Esophagus mucosa (tissue), 1 donor: ENCODE results near the gene LRP11. TPM values are rescaled to one million over a fixed set of nuclear protein-coding genes. Genes with fewer than 3 reads are reported as not detected.
A peak's percentile ranks its signal among the peaks of the same experiment; 100 is the strongest.
"Not testable (repeated sequence)": the region's sequence is repeated elsewhere in the genome, so short reads cannot be mapped to it uniquely, and the experiment has no call there.

Experiments used
- ATAC-seq: fragments of 200-7000 bp; cut with Tn5 transposase; one replicate; pipeline ENCODE4 v1.9.1; 2020
- total RNA-seq: library from RNA; stranded (reverse); gene quantifications from one replicate; pipeline ENCODE4 v1.2.4, GENCODE V29; 2023
- donor health status: DM: yes; HTN: yes; CAD: no.

Gene LRP11
- total RNA-seq, 1 donor from 2014 or later = 41.8 TPM

DNA sequence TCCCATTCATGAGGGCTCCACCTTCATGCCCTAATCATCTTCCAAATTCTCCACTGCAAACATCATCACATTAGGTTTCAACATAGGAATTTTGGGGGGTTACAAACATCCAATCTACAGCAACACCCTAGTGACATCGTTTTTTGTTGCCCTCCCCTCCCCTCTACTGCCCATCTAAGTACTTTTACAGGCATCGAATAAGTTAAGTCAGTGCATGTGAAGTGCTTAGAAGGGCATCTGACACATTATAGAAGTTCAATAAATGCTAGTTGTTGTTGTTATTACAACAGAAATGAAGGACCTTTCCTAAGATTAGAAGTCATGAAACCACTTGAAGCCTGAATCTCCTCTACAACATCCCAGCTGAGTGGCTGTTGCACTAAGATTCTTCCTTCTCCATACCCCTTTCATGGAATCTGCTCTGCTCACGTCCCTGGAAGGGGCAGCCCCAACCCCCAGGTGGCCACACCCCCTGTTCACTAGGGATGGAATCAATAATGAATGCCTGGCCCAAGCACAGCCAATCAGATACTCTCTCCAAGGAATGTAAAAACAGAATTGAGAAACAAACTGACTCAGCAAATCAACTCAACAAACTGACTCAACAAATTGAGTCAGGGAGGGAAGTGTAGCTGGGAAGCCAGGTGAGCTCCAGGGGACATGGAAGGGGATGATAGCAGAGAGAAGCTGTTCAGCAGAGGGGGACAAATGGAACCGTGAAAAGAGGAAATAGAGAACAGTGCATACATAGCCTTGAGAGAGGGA, 3.9 kb upstream of the LRP11 start:
- ATAC-seq = no peak

DNA sequence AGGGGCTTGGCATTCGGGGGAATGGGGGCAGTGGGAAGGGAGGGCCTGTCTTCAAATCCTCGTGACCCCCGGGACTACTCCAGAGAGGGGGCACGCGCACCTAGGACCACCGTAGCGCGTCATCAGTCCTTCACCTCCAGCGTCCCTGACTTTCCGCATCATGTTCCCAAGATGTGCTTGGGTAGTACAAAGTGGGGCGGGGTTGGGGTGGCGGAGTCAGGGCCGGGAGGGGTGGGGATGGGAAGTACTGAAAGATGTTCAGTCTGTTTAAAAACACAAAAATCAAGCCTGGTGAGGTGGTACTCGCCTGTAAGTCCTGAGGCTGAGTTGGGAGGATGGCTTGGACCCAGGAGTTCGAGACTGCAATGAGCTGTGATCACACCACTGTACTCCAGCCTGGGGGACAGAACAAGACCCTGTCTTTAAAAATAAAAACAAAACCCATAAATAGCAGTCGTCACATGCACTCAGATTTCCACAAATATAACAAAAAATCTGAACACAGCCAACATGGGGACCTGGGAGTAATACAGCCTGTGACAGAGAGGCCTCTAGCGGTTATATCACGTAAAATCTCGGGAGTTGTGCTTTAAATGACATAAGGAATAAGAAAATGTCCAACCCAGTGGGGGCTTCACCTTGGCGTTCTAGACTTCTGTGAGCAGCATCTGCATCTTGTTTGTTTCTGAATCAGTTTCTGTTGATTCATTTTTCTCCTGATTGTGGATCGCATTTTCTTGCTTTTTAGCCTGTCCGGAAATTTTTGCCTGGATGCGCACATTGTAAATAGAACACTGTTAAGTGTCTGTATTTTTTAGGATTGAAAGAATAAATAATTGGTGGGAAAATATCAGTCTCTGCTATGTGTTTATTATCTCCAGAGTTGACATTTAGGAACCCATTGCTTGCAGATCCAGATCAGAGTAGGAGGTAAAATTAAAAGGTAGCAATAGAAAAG, 698 bp upstream of the LRP11 start:
- peak; percentile 23 for ATAC-seq

DNA sequence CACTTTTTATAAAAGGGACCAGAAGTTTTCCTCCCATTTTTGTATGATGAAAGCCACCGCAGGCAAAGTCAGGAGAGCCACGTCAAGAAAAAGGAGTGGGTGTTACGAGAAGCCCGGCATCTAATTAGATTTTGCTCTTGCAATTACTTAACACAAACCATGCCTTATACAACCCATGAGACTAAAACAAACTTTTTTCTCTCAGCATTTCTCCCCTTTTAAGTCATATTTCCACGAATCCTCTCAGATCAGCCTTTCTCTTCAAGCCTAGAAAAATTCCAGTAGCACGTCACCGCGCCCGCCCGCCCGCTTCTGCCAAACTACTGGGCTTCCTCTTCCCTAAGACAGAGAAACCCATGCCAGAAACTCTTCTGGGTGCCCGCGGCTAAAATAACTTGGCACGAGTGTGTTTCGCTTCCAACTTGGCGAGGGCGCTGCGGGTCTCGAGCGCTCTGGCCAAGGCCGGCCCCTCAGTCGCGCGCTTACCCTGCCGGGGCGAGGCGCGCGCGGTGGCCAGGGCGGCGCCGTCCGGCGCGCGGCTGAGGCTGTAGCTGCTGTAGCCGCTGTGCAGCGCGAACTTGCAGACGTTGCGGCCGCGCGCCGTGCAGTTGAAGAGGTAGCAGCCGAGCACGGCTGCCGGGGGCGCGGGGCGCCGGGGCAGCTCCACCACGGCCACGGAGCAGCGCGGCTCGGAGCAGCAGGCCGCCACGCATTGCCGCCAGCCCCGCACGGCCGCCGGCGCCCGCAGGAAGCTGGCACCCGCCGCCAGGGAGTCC, 1.0 kb downstream of the LRP11 start:
- ATAC-seq = peak; percentile 54

DNA sequence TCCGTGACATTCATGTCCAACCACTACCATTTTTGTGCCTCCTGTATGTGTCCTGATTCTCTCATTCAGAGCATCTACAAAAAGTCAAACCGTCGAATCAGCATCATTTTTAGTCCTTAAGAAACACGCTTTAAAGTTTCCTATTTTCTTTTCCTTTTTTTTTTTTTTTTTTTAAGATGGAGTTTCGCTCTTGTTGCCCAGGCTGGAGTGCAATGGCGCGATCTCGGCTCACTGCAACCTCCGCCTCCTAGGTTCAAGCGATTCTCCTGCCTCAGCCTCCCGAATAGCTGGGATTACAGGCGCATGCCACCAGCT, 1.8 kb downstream of the LRP11 start:
- ATAC-seq = not testable (repeated sequence)

DNA sequence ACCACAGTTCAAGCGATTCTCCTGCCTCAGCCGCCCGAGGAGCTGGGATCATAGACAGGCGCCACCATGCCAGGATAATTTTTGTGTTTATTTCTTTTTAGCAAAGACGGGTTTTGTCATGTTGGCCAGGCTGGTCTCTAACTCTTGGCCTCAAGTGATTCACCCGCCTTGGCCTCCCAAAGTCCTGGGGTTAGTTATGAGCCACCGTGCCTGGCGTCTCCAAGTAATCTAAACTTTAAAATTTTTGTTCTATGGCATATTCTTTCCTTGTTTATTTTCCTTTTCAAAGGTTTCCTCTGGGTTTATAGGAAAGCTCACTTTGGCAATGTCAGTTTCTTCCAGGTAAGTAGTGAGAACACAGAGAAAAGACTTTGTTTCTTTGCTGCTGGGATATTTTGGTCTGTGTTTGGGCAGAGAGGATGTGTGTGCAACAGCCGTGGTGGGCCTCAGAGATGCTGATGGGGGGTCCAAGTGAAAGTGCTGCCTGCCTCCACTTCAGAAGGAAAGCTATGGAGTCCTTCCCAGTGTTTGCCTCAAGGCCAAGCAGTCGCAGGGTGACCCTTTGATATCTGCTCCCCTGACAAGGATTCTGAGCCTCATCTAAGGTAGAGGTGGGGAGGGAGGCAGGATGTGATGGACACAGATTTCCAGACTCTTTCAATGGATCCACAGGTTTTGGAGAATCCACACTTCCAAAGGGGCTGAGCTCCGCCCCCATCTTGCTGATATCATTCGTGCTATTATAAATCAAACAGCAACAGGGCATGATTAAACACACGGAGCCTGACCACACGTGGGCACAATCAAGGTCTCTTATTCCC, 2.3 kb downstream of the LRP11 start:
- ATAC-seq = no peak

DNA sequence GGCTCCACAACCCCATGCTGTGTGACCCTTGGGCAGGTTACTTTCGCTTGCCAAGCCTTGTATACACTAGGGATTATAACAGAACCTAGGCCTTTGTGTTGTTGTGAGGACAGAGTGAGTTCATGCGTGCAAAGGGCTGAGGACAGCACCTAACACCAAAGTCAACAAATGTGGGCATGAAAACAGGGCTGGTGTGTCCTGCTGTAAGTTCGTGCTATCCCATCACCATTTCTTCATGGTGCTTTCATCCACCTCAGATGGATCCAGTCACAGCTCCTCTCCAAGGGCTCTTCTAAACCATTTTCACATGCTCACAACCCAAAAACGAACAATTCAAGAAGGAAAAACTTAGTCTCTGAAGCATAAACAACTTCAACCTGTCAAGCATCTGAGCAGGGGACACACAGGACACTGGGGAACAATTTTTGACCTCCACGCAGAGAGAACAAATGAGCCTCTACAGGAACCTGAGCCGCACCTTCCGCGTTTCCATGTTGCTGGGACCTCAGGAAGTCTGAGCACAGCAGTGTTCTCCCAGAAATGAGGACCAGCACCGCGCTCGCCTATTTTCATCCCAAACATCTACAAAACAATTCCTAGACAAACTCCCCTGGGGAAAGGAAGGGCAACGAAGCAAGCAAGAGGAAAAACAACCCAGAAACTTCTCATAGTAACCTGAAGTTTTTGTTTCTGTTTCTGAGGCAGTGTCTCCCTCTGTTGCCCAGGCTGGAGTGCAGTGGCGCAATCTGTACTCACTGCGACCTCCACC, 3.1 kb downstream of the LRP11 start:
- ATAC-seq = no peak

DNA sequence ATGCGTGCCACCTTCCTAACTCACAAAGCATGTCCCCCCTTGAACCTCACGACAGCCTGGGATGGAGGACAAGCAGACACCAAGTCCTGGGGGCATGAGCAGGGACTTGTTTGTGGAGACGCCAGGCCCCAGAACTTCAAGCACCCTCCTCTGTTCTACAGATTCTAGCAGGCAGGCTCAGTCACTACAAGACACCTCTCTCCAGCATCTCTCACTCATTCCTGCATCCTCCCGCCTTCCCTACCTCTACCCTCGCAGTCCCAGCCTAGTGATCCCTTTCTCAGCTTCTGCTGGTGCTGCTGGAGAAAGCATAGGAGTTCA, 3.7 kb downstream of the LRP11 start:
- no peak for ATAC-seq

DNA sequence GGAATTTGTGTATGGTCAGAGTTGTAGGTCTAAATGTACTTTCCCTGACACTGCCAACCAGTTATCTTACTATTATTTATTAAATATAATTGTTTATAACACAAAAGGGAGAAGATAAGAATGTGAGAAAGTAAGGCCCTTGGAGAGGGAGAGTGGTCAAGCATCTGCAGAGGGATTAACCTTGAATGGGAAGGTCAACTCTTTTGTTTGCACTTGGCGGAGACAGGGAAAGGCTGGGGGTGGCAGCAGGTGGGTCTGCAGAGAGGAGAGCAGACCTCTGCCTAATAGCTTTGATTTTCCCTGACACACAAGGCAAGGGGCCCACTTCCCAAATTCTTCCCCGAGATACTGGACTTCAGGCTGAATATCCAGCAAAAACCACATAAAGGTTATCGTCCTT, 4.2 kb downstream of the LRP11 start:
- no peak for ATAC-seq

DNA sequence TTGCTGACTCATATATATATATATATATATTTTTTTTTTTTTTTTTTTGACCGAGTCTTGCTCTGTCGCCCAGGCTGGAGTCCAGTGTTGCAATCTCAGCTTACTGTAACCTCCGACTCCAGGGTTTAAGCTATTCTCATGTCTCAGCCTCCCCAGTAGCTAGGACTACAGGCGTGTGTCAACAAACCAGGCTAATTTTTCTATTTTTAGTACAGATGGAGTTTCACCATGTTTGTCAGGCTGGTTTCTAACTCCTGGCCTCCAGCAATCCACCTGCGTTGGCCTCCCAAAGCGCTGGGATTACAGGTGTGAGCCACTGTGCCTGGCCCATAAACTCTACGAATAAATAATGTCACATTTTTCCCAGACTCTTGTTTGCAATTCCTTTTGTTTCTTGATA, 4.8 kb downstream of the LRP11 start:
- ATAC-seq = no peak

DNA sequence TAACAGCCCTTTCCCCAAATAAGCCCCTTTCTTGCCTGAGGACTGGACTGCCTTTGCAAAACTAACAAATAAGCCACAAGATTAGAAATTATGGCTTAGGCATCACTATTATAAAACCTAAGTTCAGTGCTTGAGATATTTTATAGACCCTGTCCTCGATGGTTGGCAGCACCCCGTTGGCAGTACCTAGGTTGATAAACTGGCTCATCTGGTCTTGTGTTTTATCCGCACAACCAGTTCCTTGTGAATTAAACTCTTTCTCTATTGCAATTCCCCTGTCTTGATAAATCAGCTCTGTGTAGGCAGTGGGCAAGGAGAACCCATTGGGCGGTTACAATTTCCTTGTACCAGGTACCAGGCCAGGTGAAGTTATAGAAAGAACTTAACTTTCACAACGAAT, 6.6 kb downstream of the LRP11 start:
- ATAC-seq = no peak

DNA sequence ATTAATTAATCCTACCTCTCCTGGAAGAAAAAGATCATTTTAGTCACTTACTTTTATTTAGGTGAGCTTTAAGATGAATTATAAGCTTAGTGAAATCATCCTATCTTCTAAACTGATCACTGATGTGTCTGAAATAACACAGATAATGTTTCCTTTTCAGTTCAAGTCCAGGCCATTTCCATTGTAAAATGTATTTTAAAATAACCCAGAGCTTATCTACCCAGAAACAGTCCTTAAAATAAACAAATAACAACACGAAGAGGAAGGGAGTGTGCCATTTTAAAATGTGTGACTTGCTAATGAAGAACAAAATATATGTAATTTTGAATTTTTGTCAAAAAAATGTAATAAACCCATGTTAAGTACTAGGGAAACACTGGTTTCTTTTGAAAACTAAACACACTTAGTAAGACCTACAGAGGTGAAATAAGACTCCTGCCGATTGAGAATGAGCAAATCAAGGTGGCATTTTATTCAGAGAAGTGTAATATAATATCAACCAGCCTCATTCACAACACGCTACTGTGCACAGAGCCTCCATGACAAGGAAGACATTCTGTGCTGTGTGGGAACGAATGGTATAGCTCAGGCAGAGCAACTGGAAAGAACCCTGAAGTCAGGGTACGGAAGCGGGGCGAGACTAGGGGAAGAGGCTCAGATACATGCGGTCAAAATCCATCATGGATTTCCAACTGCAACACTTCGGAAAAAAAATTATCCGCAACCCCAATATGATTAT, 7.7 kb downstream of the LRP11 start:
- ATAC-seq = no peak

DNA sequence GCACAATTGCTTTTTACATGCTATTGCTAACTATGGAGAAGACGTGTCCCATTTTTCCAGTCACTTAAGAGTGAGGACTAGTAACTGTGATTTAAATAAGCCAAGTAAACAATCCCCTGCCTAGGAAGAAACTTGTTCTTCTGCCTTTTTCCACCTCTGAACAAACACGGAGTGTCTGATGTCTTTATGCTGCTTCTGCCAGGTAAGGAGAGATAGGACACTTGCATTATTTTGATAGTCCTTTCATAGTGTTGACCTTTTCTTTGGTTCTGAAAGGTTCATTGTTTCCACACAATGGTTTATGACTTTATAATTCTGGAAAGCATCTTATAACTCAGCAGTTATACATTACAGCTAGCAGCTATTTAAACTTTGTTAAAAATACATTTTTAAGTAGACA, 8.4 kb downstream of the LRP11 start:
- ATAC-seq = no peak

DNA sequence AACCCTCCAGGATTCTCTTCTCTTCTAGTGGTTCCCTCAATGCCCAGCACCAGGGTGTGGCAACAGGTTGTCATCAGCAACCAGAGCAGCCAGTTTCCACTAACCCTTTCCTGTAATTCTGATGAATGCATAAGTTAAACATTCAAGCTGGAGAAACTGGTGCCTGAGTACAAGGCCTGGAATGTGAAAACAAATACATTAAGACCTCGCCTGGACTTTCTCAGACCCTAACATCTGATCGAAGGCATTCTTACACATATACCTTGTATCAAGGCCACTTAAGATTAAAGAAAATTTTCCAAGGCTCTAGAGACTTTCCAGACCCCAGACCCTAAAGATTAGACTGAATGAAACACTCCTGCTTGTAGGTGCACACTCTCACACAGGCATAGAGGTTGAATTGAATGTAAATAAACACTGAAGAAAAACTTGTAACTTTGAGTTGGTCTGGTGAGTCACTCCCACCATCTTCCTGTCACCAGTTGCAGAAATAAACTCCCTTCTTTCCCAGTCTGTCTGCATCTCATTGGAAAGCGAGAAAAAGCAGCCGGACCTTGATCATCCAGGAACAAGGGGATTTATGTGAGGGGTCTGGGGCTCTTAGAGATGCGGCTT, 9.0 kb downstream of the LRP11 start:
- ATAC-seq = peak; percentile 84

DNA sequence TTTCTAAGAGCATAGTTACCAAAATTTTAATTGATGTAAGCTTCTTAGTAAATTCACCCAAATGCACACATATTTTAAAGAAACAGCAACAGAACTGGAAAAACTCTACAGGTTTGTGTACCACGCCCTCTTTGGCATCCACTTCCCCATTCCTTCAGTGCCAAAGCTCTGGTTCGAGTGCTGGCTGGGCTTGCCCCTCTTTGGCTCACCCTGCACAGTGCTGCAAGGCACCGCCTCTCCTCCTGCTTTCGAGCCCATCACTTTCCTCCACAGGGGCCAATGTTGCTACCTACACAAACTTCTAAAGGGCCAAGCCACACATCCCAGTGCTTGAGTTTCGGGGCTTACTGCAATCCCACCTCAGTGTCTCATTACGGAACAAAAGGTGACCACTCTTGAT, 9.6 kb downstream of the LRP11 start:
- ATAC-seq = peak; percentile 80

DNA sequence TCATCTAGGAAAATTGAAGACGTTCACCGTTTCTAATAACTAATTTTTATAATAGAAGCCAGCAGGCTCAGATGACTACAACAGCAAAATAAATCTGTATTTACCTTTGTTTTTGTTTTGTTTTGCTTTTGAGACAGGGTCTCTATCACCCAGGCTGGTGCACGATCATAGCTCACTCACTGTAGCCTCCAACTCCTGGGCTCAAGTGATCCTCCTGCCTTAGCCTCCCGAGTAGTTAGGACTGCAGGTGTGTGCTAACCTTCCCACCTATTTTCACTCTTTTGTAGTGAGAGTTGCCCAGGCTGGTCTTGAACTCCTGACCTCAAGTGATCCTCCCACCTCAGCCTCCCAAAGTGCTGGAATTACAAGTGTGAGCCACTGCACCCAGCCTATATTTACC, 10.1 kb downstream of the LRP11 start:
- not testable (repeated sequence) for ATAC-seq

DNA sequence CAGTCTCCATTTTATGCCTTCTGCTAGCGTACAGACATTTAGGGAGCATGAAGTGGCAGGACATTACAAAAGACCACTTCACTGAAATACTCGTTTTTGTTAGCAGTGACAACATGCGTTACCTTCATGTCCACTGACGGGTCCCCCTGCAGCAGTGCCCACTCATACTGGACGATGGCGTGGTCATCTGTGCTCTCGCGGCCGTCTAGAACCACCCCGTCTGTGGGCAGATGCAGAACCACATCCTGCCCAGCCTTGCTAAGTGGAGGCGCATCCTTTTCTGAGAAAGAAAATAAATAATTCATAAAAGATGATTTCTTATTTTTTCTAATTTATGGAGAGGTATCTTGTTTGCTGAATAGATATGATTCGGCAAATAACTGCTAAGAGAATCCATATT, 11.3 kb downstream of the LRP11 start:
- ATAC-seq = no peak

DNA sequence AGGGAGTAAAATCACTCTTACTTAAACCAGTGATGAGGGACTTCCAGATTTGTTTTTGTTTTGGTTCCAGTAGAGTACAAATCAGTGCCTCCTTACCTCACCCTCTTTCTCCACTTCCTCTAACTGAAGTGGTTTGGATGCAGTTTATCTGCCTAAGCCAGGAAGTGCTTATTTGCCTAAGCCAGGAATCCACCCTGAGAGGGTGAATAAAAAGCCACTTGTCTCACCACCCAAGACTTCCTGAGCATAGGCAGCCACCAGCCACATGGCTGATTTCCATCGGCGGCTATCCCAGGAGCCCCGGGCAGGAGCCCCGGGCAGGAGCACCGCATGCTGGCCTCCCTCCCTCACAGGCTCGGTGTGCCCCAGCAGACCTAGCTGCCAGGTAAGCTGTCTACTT, 12.0 kb downstream of the LRP11 start:
- ATAC-seq = peak; percentile 71

DNA sequence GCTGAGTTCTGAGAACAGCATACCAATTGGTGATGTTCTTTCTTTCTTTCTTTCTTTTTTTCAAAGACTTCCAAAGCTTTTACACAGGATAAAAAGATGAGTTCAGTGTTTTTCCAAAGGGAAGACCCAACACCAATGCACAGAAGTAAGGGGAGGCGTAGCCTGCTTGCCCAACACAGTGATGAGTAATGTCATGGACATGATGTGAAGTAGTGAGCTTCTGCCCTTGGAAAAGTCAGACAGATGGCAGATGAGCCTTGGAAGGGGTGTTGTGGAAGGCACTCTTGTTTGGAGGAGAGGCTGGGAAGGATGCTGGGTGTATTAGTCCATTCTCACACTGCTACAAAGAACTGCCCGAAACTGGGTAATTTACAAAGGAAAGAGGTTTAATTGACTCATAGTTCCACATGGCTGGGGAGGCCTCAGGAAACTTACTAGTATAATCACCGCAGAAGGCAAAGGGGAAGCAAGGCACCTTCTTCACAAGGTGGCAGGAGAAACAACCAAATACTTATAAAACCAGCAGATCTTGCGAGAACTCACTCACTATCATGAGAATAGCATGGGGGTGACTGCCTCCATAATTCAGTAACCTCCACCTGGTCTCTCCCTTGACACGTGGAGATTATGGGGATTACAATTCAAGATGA, 12.6 kb downstream of the LRP11 start:
- no peak for ATAC-seq

DNA sequence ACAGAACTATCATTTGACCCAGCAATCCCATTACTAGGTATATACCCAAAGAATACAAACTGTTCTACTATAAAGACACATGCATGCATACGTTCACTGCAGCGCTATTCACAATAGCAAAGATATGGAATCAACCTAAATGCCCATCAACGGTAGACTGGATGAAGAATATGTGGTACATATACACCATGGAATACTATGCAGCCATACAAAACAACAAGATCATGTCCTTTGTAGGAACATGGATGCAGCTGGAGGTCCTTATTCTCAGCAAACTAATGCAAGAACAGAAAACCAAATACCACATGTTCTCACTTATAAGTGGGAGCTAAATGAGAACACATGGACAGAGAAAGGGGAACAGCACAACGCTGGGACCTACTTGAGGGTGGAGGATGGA, 15.8 kb downstream of the LRP11 start:
- not testable (repeated sequence) for ATAC-seq

DNA sequence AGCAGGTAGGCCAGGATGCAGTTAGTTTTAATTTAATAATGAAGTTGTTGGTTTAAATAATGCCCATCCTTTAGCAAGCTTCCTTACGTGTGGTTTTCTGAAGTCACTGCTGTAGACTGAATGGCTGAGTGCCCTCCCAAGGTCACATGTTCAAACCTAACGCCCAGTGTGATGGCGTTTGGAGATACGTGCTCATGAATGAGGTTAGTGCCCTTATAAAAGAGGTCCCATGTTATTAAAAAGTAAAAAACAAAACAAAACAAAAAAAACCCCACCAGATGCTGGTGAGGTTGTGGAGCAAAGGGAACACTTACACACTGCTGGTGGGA, 16.3 kb downstream of the LRP11 start:
- no peak for ATAC-seq
